Right renal pelvis (tissue), 4 donors: ENCODE measurements around the gene PPP1R12B. TPM values are rescaled to one million over a fixed set of nuclear protein-coding genes. Genes with fewer than 3 reads are reported as not detected.

Experiments
- DNase-seq, 4 donors: peaks; one replicate each; pipeline ENCODE4 v3.0.0-alpha.2; 2013; ENCODE audit warnings: low read depth in 4 of 4, low spot score in 3 of 4, missing footprints in 1 of 4
- polyA plus RNA-seq, 4 donors: library from polyadenylated mRNA; unstranded; fragments of 120-200 nt; gene quantifications; one replicate each; pipeline ENCODE4 v1.2.1, GENCODE V29; 2013; ENCODE audit not compliant: insufficient read length in 4 of 4

PPP1R12B gene
- polyA plus RNA-seq = 10 to 100 TPM; 16.2 to 19.2 (median 18.4) TPM

- DNase-seq = peak; percentile 93 to 98 (median 98)
Observed at GRCh38 chr1:202348509-202349205, at the start of gene PPP1R12B. PPP1R12B (plus strand) TSS chr1:202348699; CDS start chr1:202348852, 153 bp downstream.

- DNase-seq = no peak
Observed at GRCh38 chr1:202302166-202302565, 46.3 kb upstream of the PPP1R12B start.

GRCh38 chr1:202304375-202304774, 44.1 kb upstream of the PPP1R12B start:
- no peak for DNase-seq

GRCh38 chr1:202305168-202305567, 43.3 kb upstream of the PPP1R12B start:
- DNase-seq = no peak

GRCh38 chr1:202306535-202307345, 41.8 kb upstream of the PPP1R12B start:
- DNase-seq = no peak

- DNase-seq = no peak
Observed at GRCh38 chr1:202310071-202310725, 38.3 kb upstream of the PPP1R12B start.

- no peak for DNase-seq
Observed at GRCh38 chr1:202310746-202311145, 37.8 kb upstream of the PPP1R12B start.

GRCh38 chr1:202311875-202312635, 36.4 kb upstream of the PPP1R12B start:
- no peak for DNase-seq

GRCh38 chr1:202315576-202316168, 32.8 kb upstream of the PPP1R12B start:
- peak; percentile 64 to 73 (median 67) for DNase-seq

- DNase-seq = no peak
Observed at GRCh38 chr1:202316186-202316585, 32.3 kb upstream of the PPP1R12B start.

- DNase-seq = no peak
Observed at GRCh38 chr1:202317941-202318925, 30.3 kb upstream of the PPP1R12B start.

GRCh38 chr1:202319381-202320080, 29.0 kb upstream of the PPP1R12B start:
- no peak for DNase-seq

GRCh38 chr1:202320081-202320405, 28.5 kb upstream of the PPP1R12B start:
- DNase-seq = no peak

GRCh38 chr1:202323731-202324130, 24.8 kb upstream of the PPP1R12B start:
- no peak for DNase-seq

GRCh38 chr1:202324646-202325045, 23.9 kb upstream of the PPP1R12B start:
- DNase-seq = no peak

GRCh38 chr1:202329891-202330290, 18.6 kb upstream of the PPP1R12B start:
- DNase-seq = no peak

- DNase-seq = no peak
Observed at GRCh38 chr1:202333861-202334260, 14.6 kb upstream of the PPP1R12B start.

- DNase-seq = peak in 1 of 4 donors; percentile 24
Observed at GRCh38 chr1:202343652-202344349, 4.7 kb upstream of the PPP1R12B start.
